HL-60/S4 treated with retinoic acid at 250 ng/mL for 4 days and 3 days (cell line): Measurements from ENCODE around the gene TMEM151B.

Experiments used
- in situ Hi-C: fragments of 300-500 bp; cut with MboI; formaldehyde crosslinking; loops from 2 replicates; pipeline ENCODE4 v1.7.0; 2022; ENCODE audit warnings: low sequenced_read_pairs

The TMEM151B gene

DNA sequence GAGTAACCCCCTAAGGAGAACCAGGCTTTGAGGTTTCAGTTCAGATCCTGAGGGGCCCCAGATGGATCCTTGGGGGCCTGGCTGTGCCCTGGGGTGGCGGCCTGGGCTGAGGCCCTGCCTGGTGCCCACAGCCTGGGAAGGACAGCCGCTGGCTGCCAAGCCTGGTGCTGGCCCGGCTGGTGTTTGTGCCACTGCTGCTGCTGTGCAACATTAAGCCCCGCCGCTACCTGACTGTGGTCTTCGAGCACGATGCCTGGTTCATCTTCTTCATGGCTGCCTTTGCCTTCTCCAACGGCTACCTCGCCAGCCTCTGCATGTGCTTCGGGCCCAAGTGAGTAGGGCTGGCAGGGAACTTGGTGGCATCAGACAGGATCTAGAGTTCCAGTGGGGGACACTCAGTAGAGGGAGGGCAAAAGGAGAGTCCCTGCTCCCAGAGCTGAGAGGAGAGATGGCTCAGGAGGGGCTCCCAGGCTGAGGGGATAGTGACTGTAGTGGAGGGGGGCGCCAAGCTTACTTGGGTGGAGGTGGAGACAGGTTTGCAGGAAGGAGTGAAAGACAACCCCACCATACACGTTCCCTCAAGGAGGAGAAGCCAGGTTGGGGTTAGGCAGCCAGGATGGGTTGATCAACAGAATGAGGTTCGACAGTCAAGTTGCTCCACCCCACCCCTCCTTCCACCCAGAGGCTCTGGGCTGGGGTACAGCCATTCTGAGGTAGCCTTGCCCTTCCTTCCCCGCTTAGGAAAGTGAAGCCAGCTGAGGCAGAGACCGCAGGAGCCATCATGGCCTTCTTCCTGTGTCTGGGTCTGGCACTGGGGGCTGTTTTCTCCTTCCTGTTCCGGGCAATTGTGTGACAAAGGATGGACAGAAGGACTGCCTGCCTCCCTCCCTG is 37.3 kb upstream of the TMEM151B start:
- in situ Hi-C loops = no loop called here

- in situ Hi-C loops = no loop called here
These were observed 36.6 kb upstream of the TMEM151B start for GRCh38 chr6:44233567-44234100.

DNA sequence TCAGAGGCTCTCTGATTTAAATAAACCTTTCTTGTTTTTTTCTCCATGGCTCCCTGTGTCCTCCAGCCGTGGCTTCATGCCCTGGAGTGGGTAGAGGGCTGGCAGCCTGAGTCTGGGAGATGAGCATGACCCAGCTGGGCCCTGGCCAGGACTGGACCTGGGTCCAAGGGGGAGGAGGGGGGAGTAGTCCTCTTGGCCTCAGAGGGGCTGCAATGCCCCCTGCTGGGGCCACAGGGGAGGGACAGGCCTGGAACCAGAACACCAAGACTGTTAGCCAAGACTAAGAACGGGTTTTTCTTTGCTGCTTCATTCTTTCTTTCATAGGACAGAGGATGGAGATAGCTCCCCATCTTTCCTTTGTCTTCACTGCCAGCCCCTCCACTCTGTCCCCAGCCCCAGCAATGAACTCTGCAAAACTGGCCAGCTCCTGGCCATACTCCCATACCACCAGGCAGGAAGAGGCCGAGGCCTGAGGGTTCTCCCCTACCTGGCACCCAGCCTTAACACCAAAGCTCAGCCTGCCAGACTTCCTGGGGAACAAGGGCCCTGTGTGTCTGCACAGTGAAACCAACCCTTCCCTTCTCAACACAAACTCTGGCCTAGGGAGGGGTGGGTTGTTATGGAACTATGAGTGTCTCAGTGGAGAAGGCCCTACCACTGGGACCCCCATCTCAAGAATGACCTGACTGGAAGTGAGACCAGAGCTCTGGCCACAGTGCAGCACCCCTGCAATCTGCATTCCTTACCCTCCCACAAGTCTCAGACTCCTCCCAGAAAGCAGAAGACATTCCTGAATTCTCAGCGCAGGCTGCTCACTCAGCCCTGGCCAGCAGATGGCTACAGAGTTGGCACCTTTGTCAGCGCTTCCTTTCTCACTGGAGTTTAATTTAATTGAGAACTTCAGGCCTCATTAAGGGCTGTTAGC is 35.9 kb upstream of the TMEM151B start:
- in situ Hi-C loops = no loop called here

DNA sequence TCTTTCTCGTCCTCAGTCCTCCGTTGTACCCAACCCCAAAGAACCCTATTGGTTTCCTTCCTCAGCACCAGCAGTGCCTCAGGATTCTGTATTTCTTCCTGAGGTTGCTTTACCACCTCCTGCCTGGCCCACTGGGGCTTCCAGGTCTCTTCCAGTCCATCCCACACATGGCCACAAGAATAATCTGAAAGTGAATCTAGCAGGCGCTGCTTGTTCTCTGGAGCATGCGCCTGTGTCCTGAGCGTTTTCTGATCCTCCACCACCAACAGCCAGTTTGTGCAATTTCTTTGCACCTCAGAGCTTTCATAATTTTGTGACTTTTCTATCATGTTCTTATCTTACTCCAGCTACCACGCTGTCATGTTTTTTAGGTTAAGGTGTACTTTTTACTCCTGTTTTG is 35.0 kb upstream of the TMEM151B start:
- in situ Hi-C loops = no loop called here

DNA sequence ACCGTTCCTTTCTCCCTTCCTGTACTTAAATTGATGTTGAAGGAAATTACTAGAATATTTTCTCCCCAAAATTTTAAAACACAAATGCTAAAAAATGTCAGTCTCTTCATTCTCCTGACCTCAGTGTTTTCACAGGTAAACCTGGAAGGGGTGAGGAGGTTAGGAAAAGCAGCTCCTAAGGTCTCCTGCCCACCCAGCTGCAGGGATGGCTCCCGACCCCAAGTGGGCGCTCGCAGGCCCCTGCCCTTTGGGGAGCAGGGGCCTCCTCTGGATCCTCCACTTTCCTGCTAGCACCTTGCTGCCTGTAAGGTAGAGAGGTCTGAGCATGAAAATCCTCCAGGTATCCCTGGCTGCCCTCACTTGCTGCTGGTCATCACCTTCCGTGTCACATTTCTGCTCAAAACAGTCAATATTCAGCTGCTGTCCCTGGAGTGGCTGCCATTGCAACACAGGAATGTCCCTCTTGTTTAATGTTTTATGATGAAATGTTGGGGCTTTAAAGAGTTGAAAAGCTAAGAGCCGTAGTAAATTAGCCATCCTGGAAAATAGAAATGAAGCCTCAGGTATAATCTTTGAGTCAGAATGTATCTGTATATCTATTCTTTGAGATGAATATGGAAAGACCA is 34.2 kb upstream of the TMEM151B start:
- in situ Hi-C loops = no loop called here

- in situ Hi-C loops = no loop called here
These were observed 33.0 kb upstream of the TMEM151B start for GRCh38 chr6:44237021-44237812.

GRCh38 chr6:44237813-44238433 is 32.3 kb upstream of the TMEM151B start:
- in situ Hi-C loops = no loop called here

DNA sequence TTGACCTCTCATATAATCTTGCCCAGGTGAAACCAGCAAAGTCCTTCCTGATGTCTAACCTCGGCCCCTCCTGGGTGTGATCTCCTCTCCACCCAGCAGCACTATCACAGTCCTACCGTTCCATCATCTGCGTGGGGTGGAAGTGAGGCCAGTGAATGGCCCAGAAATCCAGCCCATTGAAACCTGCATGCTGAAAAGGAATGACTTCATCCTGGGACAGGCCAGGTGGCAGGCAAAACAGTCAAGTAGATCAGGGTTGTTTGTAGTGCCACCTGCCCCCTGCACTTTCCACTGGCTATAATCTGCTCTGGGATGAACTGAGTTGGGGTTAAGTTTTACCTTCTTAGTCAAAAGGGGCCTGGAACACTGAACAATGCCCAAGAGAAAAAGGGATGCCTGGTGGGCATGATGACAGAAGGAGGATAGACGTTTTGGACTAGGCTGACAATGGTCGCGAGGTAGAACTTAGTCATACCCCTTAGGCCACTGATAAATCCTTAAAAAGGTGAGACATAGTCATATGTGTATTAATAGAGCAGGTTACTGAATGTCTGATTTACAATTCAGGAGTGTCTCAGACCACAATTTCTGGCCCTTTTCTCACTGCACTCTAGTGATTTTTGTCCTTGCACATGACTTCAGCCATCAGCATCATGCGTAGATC is 31.4 kb upstream of the TMEM151B start:
- in situ Hi-C loops = no loop called here

- in situ Hi-C loops = no loop called here
These were observed 26.9 kb upstream of the TMEM151B start for GRCh38 chr6:44243345-44243744.

DNA sequence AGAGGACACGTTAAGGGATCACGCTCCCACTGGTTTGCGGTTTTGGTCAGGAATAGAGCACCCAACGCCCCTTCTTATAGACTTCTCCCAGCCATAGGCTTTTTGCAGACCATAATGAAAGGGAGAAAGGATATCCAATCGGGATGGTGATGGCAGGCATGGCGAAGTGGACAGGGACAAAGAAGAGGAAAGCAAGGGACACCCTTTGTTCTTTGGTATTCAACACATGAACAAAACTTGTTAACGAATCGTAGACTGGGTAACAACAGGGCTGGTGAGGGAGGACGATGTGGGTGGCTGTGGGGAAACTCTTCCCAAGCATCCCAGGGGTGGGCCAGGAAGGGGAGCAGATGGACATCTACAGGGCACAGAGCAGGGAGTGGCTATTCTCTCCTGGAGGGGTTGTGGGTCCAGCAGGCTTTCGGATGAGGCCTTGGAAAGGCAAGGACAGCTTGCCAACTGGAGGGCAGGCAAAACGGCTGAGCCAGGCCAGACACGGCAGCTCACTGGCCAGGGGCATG is 24.8 kb upstream of the TMEM151B start:
- in situ Hi-C loops = no loop called here

- in situ Hi-C loops = no loop called here
These were observed 24.2 kb upstream of the TMEM151B start for GRCh38 chr6:44245912-44246662.

DNA sequence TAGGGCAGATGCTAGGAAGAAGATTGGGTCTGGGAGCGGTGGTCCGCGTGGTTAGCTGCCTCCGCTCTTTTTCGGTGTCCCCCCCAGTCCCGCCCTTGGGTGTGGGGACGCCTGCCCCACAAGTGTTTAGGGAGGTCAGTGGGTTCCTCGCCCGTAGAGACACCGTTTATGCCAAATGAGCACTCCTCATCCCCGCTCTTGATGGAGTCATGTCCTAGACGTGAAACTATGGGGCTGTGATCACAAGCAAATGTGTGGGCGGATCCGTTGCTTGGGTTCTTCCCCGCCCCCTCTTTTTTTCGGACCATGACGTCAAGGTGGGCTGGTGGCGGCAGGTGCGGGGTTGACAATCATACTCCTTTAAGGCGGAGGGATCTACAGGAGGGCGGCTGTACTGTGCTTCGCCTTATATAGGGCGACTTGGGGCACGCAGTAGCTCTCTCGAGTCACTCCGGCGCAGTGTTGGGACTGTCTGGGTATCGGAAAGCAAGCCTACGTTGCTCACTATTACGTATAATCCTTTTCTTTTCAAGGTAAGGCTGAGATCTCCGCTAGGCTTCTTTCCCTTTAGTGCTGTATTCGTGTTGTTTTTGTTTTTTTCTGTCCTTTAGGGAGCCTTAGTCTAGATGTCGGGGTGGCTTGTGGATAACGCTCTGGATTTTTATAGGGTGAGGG is 23.4 kb upstream of the TMEM151B start, which contains the start of gene HSP90AB1:
Gene HSP90AB1, plus strand, starts transcription at position 439 of the 675 bp plus-strand sequence. CDS start 1,529 bp downstream, outside the sequence.
- in situ Hi-C loops = no loop called here

GRCh38 chr6:44247338-44248302 is 22.6 kb upstream of the TMEM151B start:
- in situ Hi-C loops = no loop called here

DNA sequence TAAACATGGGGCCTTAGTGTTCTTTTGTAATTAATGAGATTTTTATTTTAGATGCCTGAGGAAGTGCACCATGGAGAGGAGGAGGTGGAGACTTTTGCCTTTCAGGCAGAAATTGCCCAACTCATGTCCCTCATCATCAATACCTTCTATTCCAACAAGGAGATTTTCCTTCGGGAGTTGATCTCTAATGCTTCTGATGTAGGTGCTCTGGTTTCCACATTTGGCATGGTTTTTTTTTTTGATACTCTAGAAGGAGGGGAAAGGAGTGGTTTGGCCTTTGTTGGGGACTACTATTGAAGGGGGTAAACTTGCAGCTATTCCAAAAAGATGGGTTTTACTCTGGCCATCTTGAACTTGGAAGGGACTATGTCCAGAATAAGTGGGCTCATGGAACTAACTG is 21.7 kb upstream of the TMEM151B start:
- in situ Hi-C loops = no loop called here

DNA sequence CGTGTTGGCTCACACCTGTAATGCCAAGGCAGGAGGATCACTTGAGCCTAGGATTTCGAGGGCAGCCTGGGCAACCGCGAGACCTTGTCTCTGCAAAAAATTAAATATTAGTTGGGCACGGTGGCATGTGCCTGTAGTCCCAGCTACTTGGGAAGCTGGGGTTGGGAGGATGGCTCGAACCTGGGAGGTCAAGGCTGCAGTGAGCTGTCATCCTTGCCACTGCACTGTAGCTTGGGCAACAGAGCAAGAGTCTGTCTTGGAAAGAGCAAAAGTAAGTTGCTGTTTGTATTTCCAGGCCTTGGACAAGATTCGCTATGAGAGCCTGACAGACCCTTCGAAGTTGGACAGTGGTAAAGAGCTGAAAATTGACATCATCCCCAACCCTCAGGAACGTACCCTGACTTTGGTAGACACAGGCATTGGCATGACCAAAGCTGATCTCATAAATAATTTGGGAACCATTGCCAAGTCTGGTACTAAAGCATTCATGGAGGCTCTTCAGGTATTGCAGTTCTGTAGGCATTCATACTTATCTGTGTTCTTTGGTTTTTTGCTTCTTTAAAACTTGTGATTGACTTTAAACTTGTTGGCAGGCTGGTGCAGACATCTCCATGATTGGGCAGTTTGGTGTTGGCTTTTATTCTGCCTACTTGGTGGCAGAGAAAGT is 21.0 kb upstream of the TMEM151B start:
- in situ Hi-C loops = no loop called here
